HepG2 (cell line): ENCODE data around the gene MEPCE. TPM values are rescaled to one million over a fixed set of nuclear protein-coding genes. Genes with fewer than 3 reads are reported as not detected.

Experiments used
- CBX1 ChIP-seq: IDR thresholded peaks from one replicate; pipeline ENCODE4 v1.6.1; 2016; ENCODE audit warnings: antibody characterized with exemption, low read depth
- CEBPB ChIP-seq: IDR thresholded peaks from 2 replicates; pipeline ENCODE4 v1.6.1; 2011; ENCODE audit warnings: low read depth, low read length, improper control_type of control experiment, borderline replicate concordance
- CENPX ChIP-seq: sonication (generic); formaldehyde crosslinking; IDR thresholded peaks from 2 replicates; pipeline ENCODE4 v1.9.0; 2021; ENCODE audit warnings: mild to moderate bottlenecking, missing genetic modification reagents, moderate library complexity
- FOXC1 ChIP-seq: sonication (generic); formaldehyde crosslinking; IDR thresholded peaks from 2 replicates; pipeline ENCODE4 v1.8.0; 2022; ENCODE audit warnings: mild to moderate bottlenecking, missing genetic modification reagents, borderline replicate concordance
- JUN ChIP-seq: sonication (generic); formaldehyde crosslinking; IDR thresholded peaks from 2 replicates; pipeline ENCODE4 v1.4.0; 2020; ENCODE audit warnings: mild to moderate bottlenecking, missing genetic modification reagents
- KAT8 ChIP-seq: IDR thresholded peaks from 2 replicates; pipeline ENCODE4 v1.6.1; 2016; ENCODE audit warnings: missing genetic modification reagents, missing compliant biosample characterization
- PHF8 ChIP-seq: sonication (generic); formaldehyde crosslinking; IDR thresholded peaks from 2 replicates; pipeline ENCODE4 v1.5.0; 2020; ENCODE audit warnings: missing genetic modification reagents
- POGZ ChIP-seq: sonication (generic); formaldehyde crosslinking; IDR thresholded peaks from 2 replicates; pipeline ENCODE4 v1.4.0; 2020; ENCODE audit warnings: mild to moderate bottlenecking, missing genetic modification reagents
- RARG ChIP-seq: sonication (generic); formaldehyde crosslinking; IDR thresholded peaks from 2 replicates; pipeline ENCODE4 v1.4.0; 2020; ENCODE audit warnings: low read depth, mild to moderate bottlenecking, missing genetic modification reagents
- REXO4 ChIP-seq: sonication (generic); formaldehyde crosslinking; IDR thresholded peaks from 2 replicates; pipeline ENCODE4 v1.8.0; 2022; ENCODE audit warnings: missing genetic modification reagents, mild to moderate bottlenecking, borderline replicate concordance
- SALL1 ChIP-seq: sonication (generic); formaldehyde crosslinking; IDR thresholded peaks from 2 replicates; pipeline ENCODE4 v1.8.0; 2022; ENCODE audit warnings: mild to moderate bottlenecking, missing genetic modification reagents
- SP5 ChIP-seq: IDR thresholded peaks from 2 replicates; pipeline ENCODE4 v1.6.1; 2016; ENCODE audit warnings: low read depth, borderline replicate concordance
- U2AF2 ChIP-seq: fragments of 200-400 bp; formaldehyde crosslinking; IDR thresholded peaks from 2 replicates; pipeline ENCODE4 v1.6.1; 2017; ENCODE audit warnings: low read depth, mild to moderate bottlenecking, low read length
- ZBTB20 ChIP-seq: sonication (generic); formaldehyde crosslinking; IDR thresholded peaks from 2 replicates; pipeline ENCODE4 v1.8.1; 2023; ENCODE audit warnings: missing genetic modification reagents, low read depth, mild to moderate bottlenecking, borderline replicate concordance
- ZNF274 ChIP-seq: sonication (generic); formaldehyde crosslinking; IDR thresholded peaks from 2 replicates; pipeline ENCODE4 v1.5.1; 2020; ENCODE audit warnings: mild to moderate bottlenecking, missing genetic modification reagents
- ZNF282 ChIP-seq: fragments of 450-650 bp; IDR thresholded peaks from 2 replicates; pipeline ENCODE4 v1.6.1; 2018; ENCODE audit not compliant: partially characterized antibody
- ZNF329 ChIP-seq: sonication (generic); formaldehyde crosslinking; IDR thresholded peaks from 2 replicates; pipeline ENCODE4 v1.9.0; 2021; ENCODE audit warnings: low read depth, mild to moderate bottlenecking, missing genetic modification reagents
- ZNF333 ChIP-seq: sonication (generic); formaldehyde crosslinking; IDR thresholded peaks from 2 replicates; pipeline ENCODE4 v1.4.0; 2020; ENCODE audit warnings: mild to moderate bottlenecking, missing genetic modification reagents, borderline replicate concordance
- ZNF430 ChIP-seq: sonication (generic); formaldehyde crosslinking; IDR thresholded peaks from 2 replicates; pipeline ENCODE4 v1.9.0; 2021; ENCODE audit warnings: mild to moderate bottlenecking, missing genetic modification reagents
- ZNF75D ChIP-seq: sonication (generic); formaldehyde crosslinking; IDR thresholded peaks from 2 replicates; pipeline ENCODE4 v1.8.1; 2023; ENCODE audit warnings: missing genetic modification reagents, mild to moderate bottlenecking, borderline replicate concordance
- ZNF768 ChIP-seq: sonication (generic); formaldehyde crosslinking; IDR thresholded peaks from 2 replicates; pipeline ENCODE4 v1.4.0; 2020; ENCODE audit warnings: missing genetic modification reagents
- polyA plus RNA-seq, 8 experiments: library from polyadenylated mRNA; depleted of rRNA in 3 of 8; stranded (reverse) in 7 of 8; unstranded in 1 of 8; fragments of >200 nt; fragmentation: Illumina TruSeq in 4 of 8; extraction: Trizol in 4 of 8; gene quantifications; 2 replicates each; pipeline versions ENCODE4 v1.2.1 to v1.2.3, GENCODE V29; 2011 to 2016; ENCODE audit warnings: low read depth in 4 of 8, missing spikeins in 1 of 8, mixed read lengths in 1 of 8; ENCODE audit not compliant: insufficient read depth in 1 of 8
- total RNA-seq, 5 experiments: library from RNA; depleted of rRNA; stranded (reverse); fragments of >200 nt; fragmentation: Illumina TruSeq; extraction: Trizol; gene quantifications; 2 replicates each; pipeline ENCODE4 v1.2.3, GENCODE V29; 2016; ENCODE audit warnings: low read depth in 1 of 5
- TF ChIP-seq, protein P1 (sequence below): sonication (generic); formaldehyde crosslinking; IDR thresholded peaks from 2 replicates; pipeline ENCODE4 v1.4.0; 2020; ENCODE audit warnings: missing genetic modification reagents
- TF ChIP-seq, protein P2 (sequence below): sonication (generic); formaldehyde crosslinking; IDR thresholded peaks from 2 replicates; pipeline ENCODE4 v1.9.0; 2021; ENCODE audit warnings: missing genetic modification reagents, mild to moderate bottlenecking, borderline replicate concordance
- TF ChIP-seq, protein P3 (sequence below): sonication (generic); formaldehyde crosslinking; IDR thresholded peaks from 2 replicates; pipeline ENCODE4 v1.8.1; 2022; ENCODE audit warnings: mild to moderate bottlenecking, missing genetic modification reagents

The MEPCE gene
- total and polyA plus RNA-seq, 2 of the 13 experiments (the other 11 are each of a cell fraction or from before 2014, with no cell fraction given), result 12.3 to 26.0 TPM

DNA sequence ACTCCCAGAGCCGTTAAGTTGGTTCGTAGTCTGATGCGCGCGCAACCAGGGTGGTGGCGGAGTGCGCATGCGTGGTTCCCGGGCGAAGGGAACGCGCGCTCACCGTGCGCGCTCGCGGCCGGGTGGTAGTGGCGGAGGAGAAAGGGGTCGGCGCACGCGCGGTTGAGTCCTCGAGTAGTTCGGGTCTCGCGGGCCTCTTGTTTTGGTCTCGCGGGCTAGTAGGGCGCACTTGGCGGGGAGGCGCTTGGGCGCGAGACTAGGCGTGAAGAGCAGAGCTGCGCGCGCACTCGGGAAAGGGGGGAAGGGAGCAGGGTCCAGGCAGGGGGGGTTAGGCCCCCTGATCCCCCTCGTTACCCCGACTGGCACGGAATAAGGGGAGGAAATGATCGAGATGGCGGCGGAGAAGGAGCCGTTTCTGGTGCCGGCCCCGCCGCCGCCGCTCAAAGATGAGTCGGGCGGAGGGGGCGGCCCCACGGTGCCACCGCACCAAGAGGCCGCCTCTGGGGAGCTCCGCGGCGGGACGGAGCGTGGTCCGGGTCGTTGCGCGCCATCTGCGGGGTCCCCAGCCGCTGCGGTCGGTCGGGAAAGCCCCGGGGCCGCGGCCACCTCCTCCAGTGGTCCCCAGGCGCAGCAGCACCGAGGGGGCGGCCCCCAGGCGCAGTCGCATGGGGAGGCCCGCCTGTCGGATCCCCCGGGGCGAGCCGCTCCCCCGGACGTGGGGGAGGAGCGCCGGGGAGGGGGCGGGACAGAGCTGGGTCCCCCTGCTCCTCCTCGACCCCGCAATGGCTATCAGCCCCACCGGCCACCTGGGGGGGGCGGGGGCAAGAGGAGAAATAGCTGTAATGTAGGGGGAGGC lies at the start of gene MEPCE (continued):
- TF ChIP-seq SALL1 (CRISPR knock-in tag), result peak; percentile 35
- no peak for TF ChIP-seq ZNF768 (CRISPR knock-in tag)
- TF ChIP-seq, protein P1, sequence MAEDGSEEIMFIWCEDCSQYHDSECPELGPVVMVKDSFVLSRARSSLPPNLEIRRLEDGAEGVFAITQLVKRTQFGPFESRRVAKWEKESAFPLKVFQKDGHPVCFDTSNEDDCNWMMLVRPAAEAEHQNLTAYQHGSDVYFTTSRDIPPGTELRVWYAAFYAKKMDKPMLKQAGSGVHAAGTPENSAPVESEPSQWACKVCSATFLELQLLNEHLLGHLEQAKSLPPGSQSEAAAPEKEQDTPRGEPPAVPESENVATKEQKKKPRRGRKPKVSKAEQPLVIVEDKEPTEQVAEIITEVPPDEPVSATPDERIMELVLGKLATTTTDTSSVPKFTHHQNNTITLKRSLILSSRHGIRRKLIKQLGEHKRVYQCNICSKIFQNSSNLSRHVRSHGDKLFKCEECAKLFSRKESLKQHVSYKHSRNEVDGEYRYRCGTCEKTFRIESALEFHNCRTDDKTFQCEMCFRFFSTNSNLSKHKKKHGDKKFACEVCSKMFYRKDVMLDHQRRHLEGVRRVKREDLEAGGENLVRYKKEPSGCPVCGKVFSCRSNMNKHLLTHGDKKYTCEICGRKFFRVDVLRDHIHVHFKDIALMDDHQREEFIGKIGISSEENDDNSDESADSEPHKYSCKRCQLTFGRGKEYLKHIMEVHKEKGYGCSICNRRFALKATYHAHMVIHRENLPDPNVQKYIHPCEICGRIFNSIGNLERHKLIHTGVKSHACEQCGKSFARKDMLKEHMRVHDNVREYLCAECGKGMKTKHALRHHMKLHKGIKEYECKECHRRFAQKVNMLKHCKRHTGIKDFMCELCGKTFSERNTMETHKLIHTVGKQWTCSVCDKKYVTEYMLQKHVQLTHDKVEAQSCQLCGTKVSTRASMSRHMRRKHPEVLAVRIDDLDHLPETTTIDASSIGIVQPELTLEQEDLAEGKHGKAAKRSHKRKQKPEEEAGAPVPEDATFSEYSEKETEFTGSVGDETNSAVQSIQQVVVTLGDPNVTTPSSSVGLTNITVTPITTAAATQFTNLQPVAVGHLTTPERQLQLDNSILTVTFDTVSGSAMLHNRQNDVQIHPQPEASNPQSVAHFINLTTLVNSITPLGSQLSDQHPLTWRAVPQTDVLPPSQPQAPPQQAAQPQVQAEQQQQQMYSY (CRISPR knock-in tag), result 0 out of 2 replicates have a peak, but pooled peaks have one; percentile 18
- TF ChIP-seq, protein P2, sequence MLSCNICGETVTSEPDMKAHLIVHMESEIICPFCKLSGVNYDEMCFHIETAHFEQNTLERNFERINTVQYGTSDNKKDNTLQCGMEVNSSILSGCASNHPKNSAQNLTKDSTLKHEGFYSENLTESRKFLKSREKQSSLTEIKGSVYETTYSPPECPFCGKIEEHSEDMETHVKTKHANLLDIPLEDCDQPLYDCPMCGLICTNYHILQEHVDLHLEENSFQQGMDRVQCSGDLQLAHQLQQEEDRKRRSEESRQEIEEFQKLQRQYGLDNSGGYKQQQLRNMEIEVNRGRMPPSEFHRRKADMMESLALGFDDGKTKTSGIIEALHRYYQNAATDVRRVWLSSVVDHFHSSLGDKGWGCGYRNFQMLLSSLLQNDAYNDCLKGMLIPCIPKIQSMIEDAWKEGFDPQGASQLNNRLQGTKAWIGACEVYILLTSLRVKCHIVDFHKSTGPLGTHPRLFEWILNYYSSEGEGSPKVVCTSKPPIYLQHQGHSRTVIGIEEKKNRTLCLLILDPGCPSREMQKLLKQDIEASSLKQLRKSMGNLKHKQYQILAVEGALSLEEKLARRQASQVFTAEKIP (CRISPR knock-in tag), result no peak
- TF ChIP-seq CEBPB, result no peak
- TF ChIP-seq SP5 (CRISPR knock-in tag), result no peak
- TF ChIP-seq U2AF2, result no peak; the same call in 1 of the 2 replicates
- TF ChIP-seq, protein P3, sequence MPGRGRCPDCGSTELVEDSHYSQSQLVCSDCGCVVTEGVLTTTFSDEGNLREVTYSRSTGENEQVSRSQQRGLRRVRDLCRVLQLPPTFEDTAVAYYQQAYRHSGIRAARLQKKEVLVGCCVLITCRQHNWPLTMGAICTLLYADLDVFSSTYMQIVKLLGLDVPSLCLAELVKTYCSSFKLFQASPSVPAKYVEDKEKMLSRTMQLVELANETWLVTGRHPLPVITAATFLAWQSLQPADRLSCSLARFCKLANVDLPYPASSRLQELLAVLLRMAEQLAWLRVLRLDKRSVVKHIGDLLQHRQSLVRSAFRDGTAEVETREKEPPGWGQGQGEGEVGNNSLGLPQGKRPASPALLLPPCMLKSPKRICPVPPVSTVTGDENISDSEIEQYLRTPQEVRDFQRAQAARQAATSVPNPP (CRISPR knock-in tag), result peak; percentile 33; the same call in 1 of the 2 replicates
- TF ChIP-seq ZNF282, result no peak
- no peak; the same call in 1 of the 2 replicates for TF ChIP-seq ZNF274 (CRISPR knock-in tag)
- TF ChIP-seq CENPX, result no peak
- no peak for TF ChIP-seq REXO4 (CRISPR knock-in tag)
- TF ChIP-seq ZNF329 (CRISPR knock-in tag), result peak; percentile 56; the same call in 1 of the 2 replicates
- no peak for TF ChIP-seq ZNF430 (CRISPR knock-in tag)
- TF ChIP-seq JUN, result no peak
- no peak for TF ChIP-seq CBX1
- TF ChIP-seq FOXC1 (CRISPR knock-in tag), result peak; percentile 53; the same call in 1 of the 2 replicates
- TF ChIP-seq ZNF75D (CRISPR knock-in tag), result no peak
- 0 out of 2 replicates have a peak, but pooled peaks have one; percentile 8 for TF ChIP-seq ZBTB20 (CRISPR knock-in tag)
- no peak for TF ChIP-seq ZNF333 (CRISPR knock-in tag)
- TF ChIP-seq POGZ (CRISPR knock-in tag), result peak; percentile 14; the same call in 1 of the 2 replicates
- peak; percentile 57; the same call in 1 of the 2 replicates for TF ChIP-seq PHF8
- TF ChIP-seq RARG (CRISPR knock-in tag), result no peak
- no peak; the same call in none of the 2 replicates for TF ChIP-seq KAT8
